Mesodermal cell (in vitro differentiated cells): ENCODE data around the gene BTK.

Experiments used
- H3K27ac ChIP-seq: 2 replicates; pipeline ENCODE4 v1.7.0; 2013; ENCODE audit warnings: mild to moderate bottlenecking, low read depth, low read length, moderate library complexity; ENCODE audit not compliant: severe bottlenecking
- H3K36me3 ChIP-seq: 2 replicates; pipeline ENCODE4 v1.7.1; 2013; ENCODE audit warnings: mild to moderate bottlenecking, low read length, moderate library complexity; ENCODE audit not compliant: control insufficient read depth, insufficient read depth
- H3K4me1 ChIP-seq: one replicate; pipeline ENCODE4 v1.7.1; 2013; ENCODE audit warnings: mild to moderate bottlenecking, low read length; ENCODE audit not compliant: insufficient read depth, control insufficient read depth, poor library complexity, severe bottlenecking
- H3K4me3 ChIP-seq: 2 replicates; pipeline ENCODE4 v1.7.0; 2013; ENCODE audit warnings: low read length, control low read depth, mild to moderate bottlenecking; ENCODE audit not compliant: insufficient read depth, poor library complexity, severe bottlenecking; ENCODE audit errors: extremely low read depth
- H3K9me3 ChIP-seq: 2 replicates; pipeline ENCODE4 v1.7.1; 2013; ENCODE audit warnings: mild to moderate bottlenecking, low read length, moderate library complexity; ENCODE audit not compliant: control insufficient read depth
- WGBS, 2 experiments: methylation state at CpG; one replicate each; pipeline ENCODE4 v1.1.5; 2013; ENCODE audit warnings: missing lambda C conversion rate in 2 of 2; ENCODE audit not compliant: insufficient coverage in 2 of 2; 5-methylcytosine and 5-hydroxymethylcytosine counted together

Gene BTK

GRCh38 chrX:101368800-101369199, 17.2 kb downstream of the BTK start:
- H3K4me3 ChIP-seq: no peak overlapping the region

GRCh38 chrX:101365301-101365795, 20.6 kb downstream of the BTK start:
- Histone ChIP-seq H3K4me1 (peaks cover 5% of the 10 kb centered on the region), H3K9me3 (no peaks in the 10 kb centered on the region), H3K36me3 (no peaks in the 10 kb centered on the region), H3K27ac (no peak overlapping the region), H3K4me3 (no peak overlapping the region)
- 71% methylated on average over 1 of the region's 1 CpG; no CpG with 5 or more reads in 1 of the 2 experiments for WGBS, 2 experiments

More at GRCh38 chrX:101368800-101369199, 17.2 kb downstream of the BTK start:
- H3K4me1 ChIP-seq: no peaks in the 10 kb centered on the region
- H3K27ac ChIP-seq: no peak overlapping the region
- no peaks in the 10 kb centered on the region for H3K36me3 ChIP-seq
- no peaks in the 10 kb centered on the region for H3K9me3 ChIP-seq

GRCh38 chrX:101362757-101363156, 23.2 kb downstream of the BTK start:
- H3K4me3 ChIP-seq: no peak overlapping the region

GRCh38 chrX:101362116-101362515, 23.9 kb downstream of the BTK start:
- WGBS, 2 experiments: 100% methylated on average over 2 of the region's 3 CpGs; no CpG with 5 or more reads in 1 of the 2 experiments
- Histone ChIP-seq H3K4me3 (no peak overlapping the region), H3K27ac (no peak overlapping the region), H3K36me3 (no peaks in the 10 kb centered on the region), H3K4me1 (peaks cover 9% of the 10 kb centered on the region), H3K9me3 (no peaks in the 10 kb centered on the region)

More at GRCh38 chrX:101362757-101363156, 23.2 kb downstream of the BTK start:
- H3K27ac ChIP-seq: peak overlapping the region; percentile 29
- H3K4me1 ChIP-seq: peaks cover 9% of the 10 kb centered on the region
- no peaks in the 10 kb centered on the region for H3K9me3 ChIP-seq
- H3K36me3 ChIP-seq: no peaks in the 10 kb centered on the region

GRCh38 chrX:101360390-101360789, 25.6 kb downstream of the BTK start:
- H3K4me3 ChIP-seq: no peak overlapping the region
- H3K4me1 ChIP-seq: peaks cover 9% of the 10 kb centered on the region
- no peaks in the 10 kb centered on the region for H3K36me3 ChIP-seq
- 86 to 89% methylated on average over 2 to 3 of the region's 7 CpGs for WGBS, 2 experiments
- no peaks in the 10 kb centered on the region for H3K9me3 ChIP-seq
- no peak overlapping the region for H3K27ac ChIP-seq

- no peaks in the 10 kb centered on the region for H3K9me3 ChIP-seq
- no peaks in the 10 kb centered on the region for H3K36me3 ChIP-seq
- H3K27ac ChIP-seq: no peak overlapping the region
- WGBS, 2 experiments: no CpG with 5 or more reads among the region's 1 CpG
- H3K4me1 ChIP-seq: peaks cover 9% of the 10 kb centered on the region
- no peak overlapping the region for H3K4me3 ChIP-seq
These were observed 26.0 kb downstream of the BTK start for GRCh38 chrX:101359966-101360365.

GRCh38 chrX:101357166-101357795, 28.7 kb downstream of the BTK start:
- Histone ChIP-seq H3K27ac (no peak overlapping the region), H3K36me3 (no peaks in the 10 kb centered on the region), H3K4me1 (peaks cover 4% of the 10 kb centered on the region), H3K9me3 (no peaks in the 10 kb centered on the region), H3K4me3 (no peak overlapping the region)
- WGBS, 2 experiments: 17 to 29% methylated on average over 1 to 2 of the region's 5 CpGs

GRCh38 chrX:101349193-101349562, 36.8 kb downstream of the BTK start:
- Histone ChIP-seq H3K4me3 (peak overlapping the region; percentile 58), H3K4me1 (no peaks in the 10 kb centered on the region), H3K27ac (no peak overlapping the region), H3K36me3 (peaks cover 8% of the 10 kb centered on the region), H3K9me3 (no peaks in the 10 kb centered on the region)
- WGBS, 2 experiments: 50 to 56% methylated on average over 1 to 3 of the region's 4 CpGs

- Histone ChIP-seq H3K4me1 (no peaks in the 10 kb centered on the region), H3K9me3 (no peaks in the 10 kb centered on the region), H3K4me3 (peak within 1 kb of the TSS; percentile 58), H3K36me3 (peaks cover 8% of the 10 kb centered on the region), H3K27ac (peak within 1 kb of the TSS; percentile 45)
- 1 to 2% methylated on average over 9 to 13 of the region's 55 CpGs for WGBS, 2 experiments
These were observed 37.4 kb downstream of the BTK start, which contains the start of gene TIMM8A for GRCh38 chrX:101348452-101349192. TSS of gene TIMM8A (minus strand) at chrX:101348742. CDS start at chrX:101348664, 78 bp downstream.

GRCh38 chrX:101347859-101348451, 38.0 kb downstream of the BTK start:
- Histone ChIP-seq H3K27ac (no peak overlapping the region), H3K9me3 (no peaks in the 10 kb centered on the region), H3K36me3 (peaks cover 8% of the 10 kb centered on the region), H3K4me1 (no peaks in the 10 kb centered on the region), H3K4me3 (peak overlapping the region; percentile 58)
- 0 to 10% methylated on average over 2 to 3 of the region's 14 CpGs for WGBS, 2 experiments
